HG03066 (cell line): ENCODE data around the gene GAB3.
A peak's percentile ranks its signal among the peaks of the same experiment; 100 is the strongest.
"Not testable (repeated sequence)": the region's sequence is repeated elsewhere in the genome, so short reads cannot be mapped to it uniquely, and the experiment has no call there.

Experiments
- ATAC-seq: cut with Tn5 transposase; IDR thresholded peaks from one replicate; pipeline ENCODE4 v1.9.1; 2021; ENCODE audit warnings: low read depth; ENCODE audit not compliant: unreplicated experiment

The GAB3 gene

DNA sequence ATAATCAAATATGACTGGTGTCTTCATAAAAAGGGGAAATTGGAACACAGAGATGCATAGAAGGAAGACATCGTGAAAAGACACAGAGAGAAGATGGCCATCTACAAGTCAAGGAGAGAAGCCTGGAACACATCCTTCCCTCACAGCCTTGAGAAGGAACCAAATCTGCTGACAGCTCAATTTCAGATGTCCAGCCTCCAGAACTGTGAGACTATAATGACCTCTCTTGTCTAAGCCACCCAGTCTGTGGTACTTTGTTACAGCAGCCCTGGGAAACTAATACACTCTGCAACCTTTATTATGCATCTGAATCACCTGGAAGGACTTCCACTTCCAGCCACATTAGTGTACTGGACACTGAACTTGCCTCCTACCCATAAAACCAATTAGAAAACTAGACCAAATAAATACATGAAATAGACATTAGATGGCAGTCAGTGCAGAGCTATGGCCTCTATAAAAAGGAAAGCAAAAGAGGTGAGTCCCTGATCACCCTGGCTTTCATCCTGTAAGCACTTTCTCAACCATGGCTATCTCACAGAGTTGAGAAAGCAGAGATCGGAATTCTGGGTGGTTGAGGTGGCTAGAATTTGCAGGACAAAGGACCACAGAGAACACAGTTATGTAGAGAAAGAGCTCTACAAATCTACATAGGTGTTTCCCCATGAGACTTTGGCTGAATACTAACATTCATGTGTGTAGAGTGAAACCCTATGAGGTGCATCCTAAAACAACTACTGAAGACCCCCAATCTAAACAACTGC is 25.7 kb downstream of the GAB3 start:
- ATAC-seq = no peak

DNA sequence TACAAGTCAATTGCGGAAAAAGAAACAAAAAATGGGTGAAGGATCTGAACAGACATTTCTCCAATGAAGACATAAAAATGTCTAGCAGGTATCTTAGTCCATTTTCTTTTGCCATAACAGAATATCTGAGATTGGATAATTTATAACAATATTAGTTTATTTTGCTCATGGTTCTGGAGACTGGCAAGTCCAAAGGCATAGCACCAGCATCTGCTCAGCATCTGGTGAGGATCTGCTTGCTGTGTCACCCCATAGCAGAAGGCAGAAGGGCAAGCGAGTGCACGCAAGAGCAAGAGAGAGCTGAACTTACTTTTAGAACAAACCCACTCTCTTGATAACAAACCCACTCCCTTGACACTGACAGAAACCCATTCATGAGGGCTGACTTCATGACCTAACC is 29.7 kb downstream of the GAB3 start:
- ATAC-seq = no peak

DNA sequence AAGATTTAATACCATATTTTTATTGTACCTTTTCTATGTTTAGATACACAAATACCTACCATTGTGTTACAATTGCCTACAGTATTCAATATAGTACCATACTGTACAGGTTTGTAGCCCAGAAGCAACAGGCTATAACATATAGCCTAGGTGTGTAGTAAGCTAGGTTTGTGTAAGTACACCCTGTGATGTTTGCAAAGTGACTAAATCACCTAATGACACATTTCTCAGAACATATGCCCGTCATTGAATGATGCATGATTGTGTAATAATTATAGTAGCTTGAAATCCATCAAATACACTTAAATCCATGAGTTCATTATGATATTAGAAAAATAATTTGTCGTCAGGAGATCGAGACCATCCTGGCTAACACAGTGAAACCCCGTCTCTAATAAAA is 30.8 kb downstream of the GAB3 start:
- ATAC-seq = no peak

DNA sequence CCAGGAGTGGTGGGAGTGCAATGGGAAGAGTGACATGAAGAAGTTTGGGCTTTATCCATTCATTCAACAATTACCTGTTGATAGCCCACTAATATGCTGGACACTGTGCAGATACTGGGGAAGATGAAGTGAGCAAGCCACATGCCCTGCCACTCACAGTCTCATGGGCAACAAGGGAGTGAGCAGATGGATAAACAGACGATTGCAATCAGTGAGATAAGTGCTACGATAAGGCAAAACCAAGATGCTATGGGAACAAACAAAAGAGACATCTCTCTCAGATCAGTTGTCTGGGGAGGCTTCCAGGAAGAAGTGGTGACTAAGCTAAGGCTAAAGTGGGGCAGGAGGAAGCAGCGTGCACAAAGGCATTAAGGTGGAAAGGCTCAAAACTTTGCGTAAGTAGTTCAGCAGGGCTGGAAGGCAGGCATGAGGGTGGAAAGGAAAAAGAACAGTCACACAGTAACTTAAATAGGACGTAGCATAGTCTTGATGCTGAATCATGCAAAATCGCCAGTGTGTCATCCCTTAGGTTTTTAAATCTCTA is 31.7 kb downstream of the GAB3 start:
- ATAC-seq = no peak

DNA sequence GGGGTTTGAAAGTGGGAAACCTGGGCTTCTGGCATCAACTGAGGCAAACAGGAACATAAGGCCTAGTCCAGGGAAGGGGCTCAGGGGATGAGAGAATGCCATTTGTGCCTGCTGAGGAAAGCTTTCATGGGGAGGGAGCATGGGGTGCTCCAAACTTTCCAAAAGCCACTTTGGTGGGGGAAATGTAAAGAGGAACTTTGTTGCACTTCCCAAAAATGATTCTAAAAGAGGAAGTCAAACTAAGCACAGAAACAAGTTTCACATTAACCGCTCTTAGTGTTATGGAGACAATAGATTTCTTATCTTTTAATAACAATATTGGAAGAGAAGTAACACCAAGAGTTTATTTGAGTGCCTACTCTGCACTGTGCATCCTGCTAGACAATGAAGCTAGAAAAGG is 32.3 kb downstream of the GAB3 start:
- no peak for ATAC-seq

DNA sequence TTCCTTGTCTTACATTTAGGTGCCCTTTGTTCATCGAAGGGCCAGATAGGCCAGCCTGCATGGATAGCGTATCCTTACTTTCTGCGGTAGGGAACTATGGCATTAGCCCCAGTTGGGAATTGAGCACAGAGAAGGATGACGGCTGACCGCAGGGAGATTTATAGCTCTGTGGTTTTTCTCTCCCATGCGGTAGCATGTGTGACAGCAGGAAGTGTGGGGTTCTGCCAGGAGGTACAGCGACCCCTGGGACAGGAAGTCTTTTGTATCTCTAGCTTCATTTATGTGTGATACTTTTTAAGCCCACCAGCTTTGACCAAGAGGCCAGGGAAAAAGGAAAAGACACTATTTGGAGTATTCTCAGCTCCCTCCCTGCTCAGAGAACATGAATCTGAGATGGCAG is 33.1 kb downstream of the GAB3 start:
- ATAC-seq = no peak

DNA sequence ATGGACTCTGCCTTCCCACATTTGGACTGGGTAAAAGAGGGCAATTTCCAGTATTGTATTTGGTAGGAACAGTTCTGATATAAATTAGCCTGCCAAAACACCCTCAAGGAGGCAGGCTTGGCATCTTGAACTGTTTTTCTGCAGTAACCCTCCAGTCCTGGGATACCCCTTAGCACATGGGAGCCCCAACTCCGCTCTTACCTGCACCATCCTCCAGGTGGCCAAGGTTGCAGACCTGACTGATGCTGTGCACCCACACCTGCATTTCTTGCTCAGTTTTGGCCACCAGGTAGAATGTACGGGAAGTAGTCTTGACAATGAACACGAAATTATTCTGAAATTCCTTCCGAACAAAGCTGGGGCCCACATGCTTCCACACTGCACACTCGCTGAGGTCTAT is 35.1 kb downstream of the GAB3 start:
- ATAC-seq = no peak

DNA sequence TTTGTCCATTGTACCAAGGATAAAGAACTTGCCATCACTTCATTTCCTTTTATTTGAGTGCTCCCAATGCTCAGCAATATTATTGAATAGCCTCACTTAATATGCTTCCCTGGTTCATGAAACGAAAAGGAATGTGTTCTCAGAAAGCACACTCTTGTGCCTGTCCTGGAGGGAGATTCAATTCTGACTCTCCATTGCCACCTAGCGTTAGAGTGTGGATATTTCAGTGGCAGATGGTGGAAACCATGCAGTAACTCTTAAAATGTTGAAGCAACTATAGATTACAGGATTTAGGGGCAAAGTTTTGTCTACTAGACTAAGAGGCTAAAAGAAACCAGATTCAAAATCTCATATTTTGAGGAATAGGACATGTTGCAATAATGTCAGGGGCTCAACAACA is 36.0 kb downstream of the GAB3 start:
- no peak for ATAC-seq

DNA sequence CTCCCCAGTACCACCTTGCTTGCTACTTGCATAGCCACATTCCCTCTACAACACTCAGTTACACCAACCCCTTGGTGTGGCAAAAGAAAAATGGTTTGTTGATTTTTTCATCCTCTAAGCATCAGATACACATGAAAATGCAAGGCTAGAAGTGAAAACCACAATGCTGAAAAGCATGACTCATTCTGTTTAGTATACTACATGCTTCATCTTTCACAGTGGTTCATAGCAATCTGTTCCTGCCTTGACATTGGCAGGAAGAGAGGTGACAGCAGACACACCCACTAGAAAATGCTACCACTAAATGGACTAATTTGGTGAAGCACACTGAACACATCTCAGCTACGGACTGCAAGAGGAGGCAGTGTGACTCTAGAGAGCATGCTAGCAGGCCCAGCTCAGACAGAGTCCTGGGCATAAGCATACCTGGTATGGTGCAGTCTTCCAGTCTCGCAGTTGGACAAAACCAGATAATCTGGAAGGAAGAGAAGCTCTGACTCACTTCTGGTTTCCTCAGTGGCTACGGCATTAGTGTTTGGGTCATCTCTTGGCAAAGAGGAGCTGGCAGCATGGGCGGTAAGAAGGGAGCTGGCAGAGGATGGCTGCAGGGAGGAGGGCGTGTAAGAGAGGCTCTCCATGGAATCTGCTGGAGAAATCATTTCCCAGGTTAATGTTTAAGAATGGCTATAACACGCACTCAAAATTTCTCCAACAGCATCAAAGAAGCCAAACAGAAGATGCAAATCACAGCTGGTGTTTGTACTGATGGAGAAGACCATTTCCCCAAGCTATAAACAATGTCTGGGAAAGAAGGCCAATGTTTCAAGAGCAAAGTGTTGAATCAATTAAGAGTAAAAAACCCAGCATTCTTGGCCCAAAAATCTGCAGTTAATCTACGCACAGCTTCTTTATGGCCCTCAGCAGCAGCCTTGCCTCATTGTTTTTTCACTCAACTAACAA is 37.8 kb downstream of the GAB3 start:
- ATAC-seq = peak; percentile 90

DNA sequence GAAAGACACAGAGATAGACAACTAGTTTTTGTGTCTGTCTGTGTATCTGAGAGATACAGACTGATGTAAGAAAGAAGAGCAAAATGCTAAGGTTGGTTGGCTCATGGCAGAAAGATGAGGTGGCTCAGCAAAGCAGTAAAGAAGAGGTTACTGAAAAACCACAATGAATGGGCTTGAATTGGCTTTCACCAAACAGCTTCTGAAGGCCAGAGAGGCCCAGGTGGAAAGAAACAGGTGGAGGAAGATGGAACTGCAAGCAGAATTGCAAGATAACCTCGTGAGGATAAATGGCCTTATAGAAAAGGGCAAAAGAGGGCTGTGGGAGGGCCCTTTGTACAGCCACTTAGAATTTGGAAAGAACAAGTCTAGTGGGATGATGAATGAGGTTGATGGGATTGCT is 39.6 kb downstream of the GAB3 start:
- ATAC-seq = no peak

DNA sequence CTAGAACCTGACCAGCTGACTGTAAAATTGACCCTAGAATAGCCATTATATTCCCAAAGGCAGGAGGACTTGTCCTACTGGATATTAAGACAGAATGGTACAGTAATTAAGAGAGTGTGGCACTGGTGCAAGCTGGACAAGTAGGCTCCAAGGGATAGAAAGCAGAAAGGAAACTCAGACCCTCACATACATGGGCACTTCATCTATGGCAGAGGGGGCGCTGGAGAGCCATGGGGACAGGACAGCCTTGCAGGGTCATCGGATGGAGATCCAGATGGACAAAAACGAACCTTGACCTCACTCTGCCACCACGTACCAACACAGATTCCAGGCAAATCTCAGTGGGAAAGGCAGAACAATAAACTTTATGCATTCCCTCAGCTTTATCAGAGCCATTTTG is 40.6 kb downstream of the GAB3 start:
- no peak for ATAC-seq

DNA sequence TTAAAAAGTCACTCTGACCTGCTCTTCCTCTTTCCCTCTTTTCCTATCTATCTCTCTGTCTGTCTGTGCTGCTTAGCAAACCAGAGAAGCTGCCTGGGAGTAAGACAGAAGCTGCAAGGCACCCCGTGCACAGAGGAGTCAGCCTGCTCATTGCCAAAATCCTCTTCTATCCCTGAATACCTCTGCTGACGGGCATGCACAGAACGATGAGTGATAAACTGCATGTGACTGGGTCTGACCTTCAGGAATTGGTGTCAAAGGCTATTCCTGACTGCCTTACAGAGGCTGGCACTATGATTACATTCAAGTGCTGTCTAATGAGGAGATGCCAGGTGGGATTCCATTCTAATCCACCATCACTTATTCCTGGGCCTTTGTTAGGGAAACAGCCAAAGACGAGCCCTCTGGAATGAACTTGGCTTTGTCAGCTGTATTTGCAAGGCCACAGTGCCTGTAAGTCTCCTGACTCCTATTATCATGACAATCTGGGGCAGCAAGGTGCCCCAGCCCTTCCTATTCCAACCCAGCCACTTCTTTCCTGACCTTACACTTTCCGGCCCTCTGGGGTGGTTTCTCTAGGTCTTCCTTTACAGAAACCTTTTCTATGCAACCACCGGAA is 52.1 kb downstream of the GAB3 start:
- no peak for ATAC-seq

DNA sequence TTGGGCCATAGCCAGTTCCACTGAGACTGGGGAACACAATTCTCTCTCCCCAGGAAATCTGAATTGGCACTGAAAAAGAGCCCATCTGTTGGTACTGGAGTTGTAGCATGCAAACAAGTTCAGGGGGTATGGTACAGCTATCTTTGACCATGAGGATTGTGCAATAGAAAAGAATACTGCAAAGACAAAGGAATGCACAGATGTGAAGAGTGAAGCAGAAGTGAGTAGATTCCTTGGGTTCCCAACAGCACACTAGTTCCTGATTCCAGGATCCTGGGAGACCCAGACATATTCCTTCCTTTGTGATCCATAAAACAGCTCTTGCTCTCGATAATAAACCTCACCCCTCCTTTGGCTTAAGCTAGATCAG is 54.2 kb downstream of the GAB3 start:
- ATAC-seq = no peak

DNA sequence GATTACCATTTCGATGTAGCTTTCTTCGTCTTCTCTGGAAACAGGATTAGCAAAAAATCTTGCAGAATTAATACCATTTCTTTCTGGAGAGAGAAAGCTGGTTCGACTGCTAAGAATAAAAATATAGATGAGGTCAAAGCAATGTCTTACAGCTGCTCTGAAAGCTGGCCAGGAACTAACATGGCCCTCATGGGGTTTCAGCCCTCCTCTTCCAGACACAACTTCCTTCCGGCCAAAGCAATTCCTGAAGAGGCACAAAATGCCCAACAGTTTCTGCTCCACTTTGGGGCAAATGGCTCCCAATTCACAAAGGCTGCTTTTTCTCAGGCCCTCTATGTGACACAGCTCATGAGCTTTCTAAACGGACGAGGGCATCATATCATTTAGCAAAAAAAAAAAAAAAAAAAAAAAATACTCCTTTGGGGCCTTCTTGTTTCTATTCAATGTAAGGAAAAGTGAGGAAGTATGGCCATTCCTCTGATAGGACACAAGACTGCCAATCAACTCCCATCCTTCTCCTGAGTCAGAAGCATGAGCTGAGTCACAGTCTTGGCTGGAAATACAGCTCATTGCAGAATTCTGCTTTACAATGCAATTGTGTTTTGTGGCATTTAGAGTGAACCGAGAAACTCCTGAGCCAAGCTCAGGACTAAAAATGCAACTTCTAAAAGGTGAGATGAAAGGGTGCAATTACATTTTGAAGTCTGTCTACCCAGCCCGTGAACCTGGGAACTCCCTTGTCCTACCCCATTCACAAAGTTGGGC is 54.8 kb downstream of the GAB3 start:
- no peak for ATAC-seq

DNA sequence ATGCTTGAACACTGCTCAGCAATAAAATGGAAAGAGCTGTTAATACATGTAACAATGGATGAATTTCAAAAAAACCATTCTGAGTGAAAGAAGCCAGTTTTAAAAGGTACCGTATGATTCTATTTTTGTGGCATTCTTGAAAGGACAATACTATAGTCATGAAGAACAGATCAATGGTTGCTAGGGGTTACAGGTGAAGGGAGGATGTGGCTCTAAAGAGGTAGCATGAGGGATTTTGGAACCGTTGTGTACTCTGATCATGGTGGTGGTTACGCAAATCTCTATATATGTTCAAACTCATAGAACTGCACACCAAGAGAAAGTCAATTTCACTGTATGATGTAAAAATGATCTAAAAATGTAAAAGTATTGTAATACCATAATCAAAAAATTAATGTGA is 57.5 kb downstream of the GAB3 start:
- ATAC-seq = no peak

DNA sequence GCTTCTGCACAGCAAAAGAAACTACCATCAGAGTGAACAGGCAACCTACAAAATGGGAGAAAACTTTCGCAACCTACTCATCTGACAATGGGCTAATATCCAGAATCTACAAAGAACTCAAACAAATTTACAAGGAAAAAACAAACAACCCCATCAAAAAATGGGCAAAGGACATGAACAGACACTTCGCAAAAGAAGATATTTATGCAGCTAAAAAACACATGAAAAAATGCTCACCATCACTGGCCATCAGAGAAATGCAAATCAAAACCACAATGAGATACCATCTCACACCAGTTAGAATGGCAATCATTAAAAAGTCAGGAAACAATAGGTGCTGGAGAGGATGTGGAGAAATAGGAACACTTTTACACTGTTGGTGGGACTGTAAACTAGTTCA is 60.4 kb downstream of the GAB3 start:
- ATAC-seq = not testable (repeated sequence)

DNA sequence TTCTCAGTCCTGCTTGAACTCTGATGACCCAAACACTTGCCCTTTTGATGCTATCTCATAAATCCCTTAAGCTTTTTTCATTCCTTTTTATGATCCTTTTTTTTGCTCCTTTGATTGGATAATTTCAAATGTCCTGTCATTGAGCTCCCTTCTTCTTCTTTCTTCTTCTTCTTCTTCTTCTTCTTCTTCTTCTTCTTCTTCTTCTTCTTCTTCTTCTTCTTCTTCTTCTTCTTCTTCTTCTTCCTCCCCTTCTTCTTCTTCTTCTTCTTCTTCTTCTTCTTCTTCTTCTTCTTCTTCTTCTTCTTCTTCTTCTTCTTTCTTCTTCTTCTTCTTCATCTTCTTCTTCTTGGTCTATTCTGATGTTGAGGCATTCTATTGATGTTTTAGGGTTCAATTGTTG is 78.8 kb downstream of the GAB3 start:
- ATAC-seq = not testable (repeated sequence)

DNA sequence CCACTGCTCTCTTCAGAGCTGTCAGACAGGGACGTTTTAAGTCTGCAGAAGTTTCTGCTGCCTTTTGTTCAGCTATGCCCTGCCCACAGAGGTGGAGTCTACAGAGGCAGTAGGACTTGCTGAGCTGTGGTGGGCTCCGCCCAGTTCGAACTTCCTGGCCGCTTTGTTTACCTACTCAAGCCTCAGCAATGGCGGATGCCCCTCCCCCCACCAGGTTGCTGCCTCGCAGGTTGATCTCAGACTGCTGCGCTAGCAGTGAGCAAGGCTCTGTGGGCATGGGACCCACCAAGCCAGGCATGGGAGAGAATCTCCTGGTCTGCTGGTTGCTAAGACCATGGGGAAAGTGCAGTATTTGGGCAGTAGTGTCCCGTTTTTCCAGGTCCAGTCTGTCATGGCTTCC is 80.0 kb downstream of the GAB3 start:
- not testable (repeated sequence) for ATAC-seq

DNA sequence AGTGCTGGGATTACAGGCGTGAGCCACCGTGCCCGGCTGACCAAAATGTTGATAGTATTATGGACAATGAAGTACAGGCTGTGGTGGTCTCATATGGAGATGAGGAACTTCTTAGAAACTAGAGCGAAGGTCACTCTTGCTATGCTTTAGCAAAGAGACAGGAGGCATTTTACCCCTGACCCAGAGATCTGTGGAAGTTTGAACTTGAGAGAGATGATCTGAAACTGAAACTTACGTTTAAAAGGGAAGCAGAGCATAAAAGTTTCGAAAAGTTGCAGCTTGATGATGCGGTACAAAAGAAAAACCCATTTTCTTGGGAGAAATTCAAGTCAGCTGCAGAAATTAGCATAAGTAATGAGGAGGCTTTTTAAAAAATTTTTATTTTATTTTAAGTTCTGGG is 89.0 kb downstream of the GAB3 start:
- ATAC-seq = no peak

DNA sequence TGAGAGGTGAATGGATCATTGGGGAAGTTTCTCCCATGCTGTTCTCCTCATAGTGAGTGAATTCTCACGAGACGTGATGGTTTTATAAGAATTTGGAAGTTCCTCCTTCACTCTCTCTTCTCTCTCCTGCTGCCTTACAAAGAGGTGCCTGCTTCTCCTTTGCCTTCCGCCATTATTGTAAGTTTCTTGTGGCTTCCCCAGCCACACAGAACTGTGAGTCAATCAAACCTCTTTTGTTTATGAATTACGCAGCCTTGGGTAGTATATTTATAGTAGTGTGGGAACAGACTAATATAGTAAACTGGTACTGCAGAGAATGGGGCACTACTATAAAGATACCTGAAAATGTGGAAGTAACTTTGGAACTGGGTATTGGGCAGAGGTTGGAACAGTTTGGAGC is 89.7 kb downstream of the GAB3 start:
- ATAC-seq = no peak
